Heart left ventricle (tissue), 16 donors: ENCODE results near the gene APOBEC4. TPM values are rescaled to one million over a fixed set of nuclear protein-coding genes. Genes with fewer than 3 reads are reported as not detected.

Source experiments
- ATAC-seq, 4 donors: fragments of 200-7000 bp; cut with Tn5 transposase; one replicate each; pipeline ENCODE4 v1.9.1; 2020 to 2022; ENCODE audit warnings: moderate library complexity in 4 of 4, mild to moderate bottlenecking in 3 of 4, moderate number of reproducible peaks in 1 of 4
- DNase-seq, 5 donors: peaks; one replicate each; pipeline ENCODE4 v3.0.0-alpha.2; 2020
- H3K27ac ChIP-seq, 12 donors: fragments of 200-600 bp; sonication (generic) in 4 of 12; one replicate each; pipeline versions ENCODE4 v1.5.0 to v1.8.0; 2016 to 2022; ENCODE audit warnings: mild to moderate bottlenecking in 2 of 12
- H3K27me3 ChIP-seq, 9 donors: fragments of 200-600 bp; sonication (generic) in 2 of 9; one replicate each; pipeline versions ENCODE4 v1.5.1 to v1.8.0; 2016 to 2022; ENCODE audit warnings: mild to moderate bottlenecking in 3 of 9
- H3K36me3 ChIP-seq, 9 donors: fragments of 200-600 bp; sonication (generic) in 2 of 9; one replicate each; pipeline versions ENCODE4 v1.5.0 to v1.8.0; 2018 to 2022; ENCODE audit warnings: mild to moderate bottlenecking in 2 of 9
- H3K4me1 ChIP-seq, 12 donors: fragments of 200-600 bp; sonication (generic) in 4 of 12; one replicate each; pipeline versions ENCODE4 v1.5.0 to v1.8.0; 2016 to 2022; ENCODE audit warnings: mild to moderate bottlenecking in 3 of 12
- H3K4me3 ChIP-seq, 12 donors: fragments of 200-600 bp; sonication (generic) in 4 of 12; one replicate each; pipeline versions ENCODE4 v1.5.0 to v1.8.0; 2017 to 2022; ENCODE audit warnings: mild to moderate bottlenecking in 9 of 12, moderate library complexity in 4 of 12
- H3K9me3 ChIP-seq, 12 donors: fragments of 200-600 bp; sonication (generic) in 4 of 12; one replicate each; pipeline versions ENCODE4 v1.5.0 to v1.8.0; 2016 to 2022; ENCODE audit warnings: mild to moderate bottlenecking in 1 of 12
- CTCF ChIP-seq, 12 donors: fragments of 200-600 bp; sonication (generic) in 4 of 12; IDR thresholded peaks; one replicate each; pipeline versions ENCODE4 v1.5.0 to v1.8.0; 2018 to 2022; ENCODE audit warnings: antibody characterized with exemption in 12 of 12, mild to moderate bottlenecking in 5 of 12
- POLR2A ChIP-seq, 2 donors: fragments of 450-650 bp; IDR thresholded peaks; one replicate each; pipeline ENCODE4 v1.6.1; 2017; ENCODE audit warnings: antibody characterized with exemption in 2 of 2, mild to moderate bottlenecking in 2 of 2, moderate library complexity in 2 of 2
- WGBS, 4 donors: extraction: QIAGEN DNeasy Blood & Tissue Kit in 2 of 4; methylation state at CpG; one replicate each; pipeline versions ENCODE4 v1.1.5 to v1.1.7; 2013 to 2018; 5-methylcytosine and 5-hydroxymethylcytosine counted together
- intact Hi-C, 10 donors: fragments of 100-400 bp; cut with DNase I; formaldehyde crosslinking; loops; one replicate each; pipeline versions ENCODE4 v1.11.1 to v1.14.2; 2022
- polyA plus RNA-seq, 2 donors: library from polyadenylated mRNA; stranded (reverse); fragments of 200-250 nt; gene quantifications; one replicate each; pipeline ENCODE4 v1.2.3, GENCODE V29; 2013
- total RNA-seq, 9 donors: library from RNA; depleted of rRNA in 2 of 9; stranded (reverse); fragments of >200 nt in 2 of 9; fragmentation: NEBNext Ultra II Directional in 3 of 9; extraction: Animal tissue kit (Norgen Biotek cat#: 25700) in 3 of 9; gene quantifications; one replicate each; pipeline versions ENCODE4 v1.1.0 to v1.2.4, GENCODE V29; 2016 to 2023
- donor health status: ischemic (EF 13 %, LVEDD 7.1; RV severe dilation, severe dysfunction).
- donor health status: healthy with polysubstance abuse.
- donor health status: DM: no; HTN: yes; CAD: no.
- donor health status: DM: no; HTN: no; CAD: no.
- donor health status: ischemic (EF 25% LVEDD 6.9; RV normal size, moderate dysfunction).
- donor health status: ischemic (EF 25% LVEDD 5.7; RV mildly dilated, moderate dysfunction).
- donor health status: healthy.
- donor health status: DM: yes; HTN: yes; CAD: no.
- donor health status: ischemic (EF 35%, LVEDD 5.7; RV mildly dilated, moderate dysfunction).
- donor health status: nonischemic (EF 11% LVEDD 7.7; RV severe dilation, severe dysfunction).
- donor health status: DM: yes; HTN: yes; CAD: no.
- donor health status: PGD.
- donor health status: ischemic (EF 29% LVEDD 5.4; RV normal size, mild dysfunction).
- donor health status: nonischemic (EF 23%, LVEDD 6.1; RV moderate dilation, normal function).

The APOBEC4 gene
- total and polyA plus RNA-seq, 11 donors, result 0.30 TPM; not detected in 10

GRCh38 chr1:183699616-183700160 lies 46.6 kb upstream of the APOBEC4 start:
- Histone ChIP-seq H3K4me3 (no peak overlapping the region), H3K36me3 (no peaks in the 10 kb centered on the region), H3K27ac (no peak overlapping the region), H3K27me3 (no peaks in the 10 kb centered on the region), H3K9me3 (no peaks in the 10 kb centered on the region), H3K4me1 (peaks cover 0 to 32% (median 20%) of the 10 kb centered on the region in 12 donors)
- ATAC-seq, result no peak
- WGBS, 4 donors, result 56 to 71% (median 68%) methylated on average over 4 of the region's 4 CpGs
- DNase-seq, result no peak
- intact Hi-C loops, result loop anchor here in 1 of 10 donors (10.0 kb wide), 1 partner anchor 195 kb away; no protein-coding TSS in a partner anchor
- TF ChIP-seq POLR2A (IDR thresholded peaks at IDR 0.05) (no peak), CTCF (IDR thresholded peaks at IDR 0.05) (no peak)

GRCh38 chr1:183697814-183698590 lies 44.9 kb upstream of the APOBEC4 start:
- intact Hi-C loops, result loop anchor here in 1 of 10 donors (10.0 kb wide), 1 partner anchor 197 kb away; no protein-coding TSS in a partner anchor
- H3K27me3 ChIP-seq, result no peaks in the 10 kb centered on the region
- no peak for TF ChIP-seq CTCF (IDR thresholded peaks at IDR 0.05)
- TF ChIP-seq POLR2A (IDR thresholded peaks at IDR 0.05), result no peak
- H3K27ac ChIP-seq, result peak overlapping the region in 1 of 12 donors; percentile 38
- H3K36me3 ChIP-seq, result no peaks in the 10 kb centered on the region
- 70 to 79% (median 74%) methylated on average over 3 of the region's 3 CpGs for WGBS, 4 donors
- no peak overlapping the region for H3K4me3 ChIP-seq
- DNase-seq (no peak), ATAC-seq (no peak)
- no peaks in the 10 kb centered on the region for H3K9me3 ChIP-seq
- peaks cover 0 to 47% (median 34%) of the 10 kb centered on the region in 12 donors for H3K4me1 ChIP-seq

- ATAC-seq, result no peak
- H3K36me3 ChIP-seq, result no peaks in the 10 kb centered on the region
- no peak overlapping the region for H3K4me3 ChIP-seq
- H3K27me3 ChIP-seq, result no peaks in the 10 kb centered on the region
- H3K9me3 ChIP-seq, result no peaks in the 10 kb centered on the region
- DNase-seq, result no peak
- no peak overlapping the region for H3K27ac ChIP-seq
- WGBS, 4 donors, result 85 to 91% (median 88%) methylated on average over 3 of the region's 3 CpGs
- no peak for TF ChIP-seq CTCF (IDR thresholded peaks at IDR 0.05)
- no peak for TF ChIP-seq POLR2A (IDR thresholded peaks at IDR 0.05)
- intact Hi-C loops, result loop anchor here in 1 of 10 donors (10.0 kb wide), 1 partner anchor 198 kb away; no protein-coding TSS in a partner anchor
- H3K4me1 ChIP-seq, result peaks cover 0 to 47% (median 34%) of the 10 kb centered on the region in 12 donors
Measured at GRCh38 chr1:183696981-183697380, 43.9 kb upstream of the APOBEC4 start.

GRCh38 chr1:183694755-183695154 lies 41.6 kb upstream of the APOBEC4 start:
- peaks cover 0 to 49% (median 34%) of the 10 kb centered on the region in 12 donors for H3K4me1 ChIP-seq
- ATAC-seq, result peak in 3 of 4 donors; percentile 23 to 40 (median 39)
- H3K27me3 ChIP-seq, result no peaks in the 10 kb centered on the region
- H3K27ac ChIP-seq, result peak overlapping the region in 3 of 12 donors; percentile 10 to 32 (median 19)
- no peaks in the 10 kb centered on the region for H3K9me3 ChIP-seq
- no peaks in the 10 kb centered on the region for H3K36me3 ChIP-seq
- DNase-seq, result no peak
- no peak overlapping the region for H3K4me3 ChIP-seq
- no peak for TF ChIP-seq CTCF (IDR thresholded peaks at IDR 0.05)
- TF ChIP-seq POLR2A (IDR thresholded peaks at IDR 0.05), result no peak
- intact Hi-C loops, result loop anchor here in 1 of 10 donors (10.0 kb wide), 1 partner anchor 200 kb away; no protein-coding TSS in a partner anchor
